HK-2 (cell line): ENCODE data around the gene GHRHR.

Experiments
- DNase-seq: peaks from one replicate; pipeline ENCODE4 v3.0.0-alpha.2; 2018; ENCODE audit not compliant: unreplicated experiment

The GHRHR gene

GRCh38 chr7:30984359-30985107 is 20.8 kb downstream of the GHRHR start:
- no peak for DNase-seq

- no peak for DNase-seq
Observed at GRCh38 chr7:30985756-30986155, 22.0 kb downstream of the GHRHR start.

- DNase-seq: no peak
Observed at GRCh38 chr7:30986331-30986730, 22.6 kb downstream of the GHRHR start.

GRCh38 chr7:30986738-30987137 is 23.0 kb downstream of the GHRHR start:
- DNase-seq: no peak

GRCh38 chr7:30987178-30987577 is 23.4 kb downstream of the GHRHR start:
- DNase-seq: no peak

- DNase-seq: no peak
Observed at GRCh38 chr7:30987936-30988335, 24.2 kb downstream of the GHRHR start.

- no peak for DNase-seq
Observed at GRCh38 chr7:30988351-30989005, 24.7 kb downstream of the GHRHR start.

- DNase-seq: no peak
Observed at GRCh38 chr7:30989008-30989823, 25.5 kb downstream of the GHRHR start.

- DNase-seq: no peak
Observed at GRCh38 chr7:30989824-30990672, 26.3 kb downstream of the GHRHR start.

- no peak for DNase-seq
Observed at GRCh38 chr7:30990673-30991170, 27.0 kb downstream of the GHRHR start.

GRCh38 chr7:30992414-30992813 is 28.7 kb downstream of the GHRHR start:
- DNase-seq: no peak

GRCh38 chr7:30994206-30995100 is 30.7 kb downstream of the GHRHR start:
- DNase-seq: no peak

- no peak for DNase-seq
Observed at GRCh38 chr7:30995536-30995935, 31.8 kb downstream of the GHRHR start.

- no peak for DNase-seq
Observed at GRCh38 chr7:30996256-30996655, 32.5 kb downstream of the GHRHR start.

- DNase-seq: no peak
Observed at GRCh38 chr7:30996883-30997282, 33.1 kb downstream of the GHRHR start.

- no peak for DNase-seq
Observed at GRCh38 chr7:30997316-30997715, 33.6 kb downstream of the GHRHR start.

GRCh38 chr7:30998180-30998579 is 34.4 kb downstream of the GHRHR start:
- no peak for DNase-seq

- no peak for DNase-seq
Observed at GRCh38 chr7:31000161-31000693, 36.5 kb downstream of the GHRHR start.

- DNase-seq: no peak
Observed at GRCh38 chr7:31000779-31001178, 37.0 kb downstream of the GHRHR start.

- DNase-seq: no peak
Observed at GRCh38 chr7:31002256-31002655, 38.5 kb downstream of the GHRHR start.
